HepG2 (cell line): ENCODE results near the gene PXMP4. TPM values are rescaled to one million over a fixed set of nuclear protein-coding genes. Genes with fewer than 3 reads are reported as not detected.

Source experiments
- ELF3 ChIP-seq: IDR thresholded peaks from 2 replicates; pipeline ENCODE4 v1.6.1; 2016; ENCODE audit warnings: missing genetic modification reagents, missing compliant biosample characterization
- FOXA3 ChIP-seq: IDR thresholded peaks from 2 replicates; pipeline ENCODE4 v1.6.1; 2016; ENCODE audit warnings: missing genetic modification reagents, missing compliant biosample characterization
- HHEX ChIP-seq: IDR thresholded peaks from 2 replicates; pipeline ENCODE4 v1.6.1; 2016; ENCODE audit warnings: control low read depth
- KDM5B ChIP-seq: sonication (generic); formaldehyde crosslinking; IDR thresholded peaks from 2 replicates; pipeline ENCODE4 v1.4.0; 2020; ENCODE audit warnings: missing genetic modification reagents, mild to moderate bottlenecking, borderline replicate concordance
- NCOR1 ChIP-seq: fragments of 200-600 bp; sonication (generic); IDR thresholded peaks from 2 replicates; pipeline ENCODE4 v1.7.0; 2017; ENCODE audit warnings: antibody characterized with exemption, low read length, borderline replicate concordance
- RFX3 ChIP-seq: IDR thresholded peaks from 2 replicates; pipeline ENCODE4 v1.6.1; 2016; ENCODE audit warnings: missing biosample characterization, missing genetic modification reagents
- ZNF225 ChIP-seq: sonication (generic); formaldehyde crosslinking; IDR thresholded peaks from 2 replicates; pipeline ENCODE4 v1.4.0; 2020; ENCODE audit warnings: mild to moderate bottlenecking, missing genetic modification reagents
- ZNF331 ChIP-seq: sonication (generic); formaldehyde crosslinking; IDR thresholded peaks from 2 replicates; pipeline ENCODE4 v1.4.0; 2020; ENCODE audit warnings: missing genetic modification reagents
- polyA plus RNA-seq, 8 experiments: library from polyadenylated mRNA; depleted of rRNA in 3 of 8; stranded (reverse) in 7 of 8; unstranded in 1 of 8; fragments of >200 nt; fragmentation: Illumina TruSeq in 4 of 8; extraction: Trizol in 4 of 8; gene quantifications; 2 replicates each; pipeline versions ENCODE4 v1.2.1 to v1.2.3, GENCODE V29; 2011 to 2016; ENCODE audit warnings: low read depth in 4 of 8, missing spikeins in 1 of 8, mixed read lengths in 1 of 8; ENCODE audit not compliant: insufficient read depth in 1 of 8
- total RNA-seq, 5 experiments: library from RNA; depleted of rRNA; stranded (reverse); fragments of >200 nt; fragmentation: Illumina TruSeq; extraction: Trizol; gene quantifications; 2 replicates each; pipeline ENCODE4 v1.2.3, GENCODE V29; 2016; ENCODE audit warnings: low read depth in 1 of 5
- TF ChIP-seq, protein P1 (sequence below), 2 experiments: sonication (generic) in 1 of 2; formaldehyde crosslinking in 1 of 2; IDR thresholded peaks; 2 replicates each; pipeline versions ENCODE4 v1.4.0 to v1.6.1; 2016 to 2020; ENCODE audit warnings: borderline replicate concordance in 1 of 2, low read depth in 1 of 2, mild to moderate bottlenecking in 1 of 2, missing genetic modification reagents in 1 of 2
- TF ChIP-seq, protein P2 (sequence below): sonication (generic); formaldehyde crosslinking; IDR thresholded peaks from 2 replicates; pipeline ENCODE4 v1.4.0; 2020; ENCODE audit warnings: missing genetic modification reagents
- TF ChIP-seq, protein P3 (sequence below): sonication (generic); formaldehyde crosslinking; IDR thresholded peaks from 2 replicates; pipeline ENCODE4 v1.4.0; 2020; ENCODE audit warnings: mild to moderate bottlenecking, missing genetic modification reagents, borderline replicate concordance
- TF ChIP-seq, protein P4 (sequence below), 2 experiments: sonication (generic) in 1 of 2; formaldehyde crosslinking in 1 of 2; IDR thresholded peaks; 2 replicates each; pipeline versions ENCODE4 v1.4.0 to v1.6.1; 2018 to 2020; ENCODE audit warnings: missing genetic modification reagents in 2 of 2, borderline replicate concordance in 1 of 2, low read depth in 1 of 2, mild to moderate bottlenecking in 1 of 2, missing biosample characterization in 1 of 2
- TF ChIP-seq, protein P5 (sequence below): sonication (generic); formaldehyde crosslinking; IDR thresholded peaks from 2 replicates; pipeline ENCODE4 v1.5.1; 2020; ENCODE audit warnings: missing genetic modification reagents, mild to moderate bottlenecking, borderline replicate concordance

Gene PXMP4
- total and polyA plus RNA-seq, 2 of the 13 experiments (the other 11 are each of a cell fraction or from before 2014, with no cell fraction given), result not detected

DNA sequence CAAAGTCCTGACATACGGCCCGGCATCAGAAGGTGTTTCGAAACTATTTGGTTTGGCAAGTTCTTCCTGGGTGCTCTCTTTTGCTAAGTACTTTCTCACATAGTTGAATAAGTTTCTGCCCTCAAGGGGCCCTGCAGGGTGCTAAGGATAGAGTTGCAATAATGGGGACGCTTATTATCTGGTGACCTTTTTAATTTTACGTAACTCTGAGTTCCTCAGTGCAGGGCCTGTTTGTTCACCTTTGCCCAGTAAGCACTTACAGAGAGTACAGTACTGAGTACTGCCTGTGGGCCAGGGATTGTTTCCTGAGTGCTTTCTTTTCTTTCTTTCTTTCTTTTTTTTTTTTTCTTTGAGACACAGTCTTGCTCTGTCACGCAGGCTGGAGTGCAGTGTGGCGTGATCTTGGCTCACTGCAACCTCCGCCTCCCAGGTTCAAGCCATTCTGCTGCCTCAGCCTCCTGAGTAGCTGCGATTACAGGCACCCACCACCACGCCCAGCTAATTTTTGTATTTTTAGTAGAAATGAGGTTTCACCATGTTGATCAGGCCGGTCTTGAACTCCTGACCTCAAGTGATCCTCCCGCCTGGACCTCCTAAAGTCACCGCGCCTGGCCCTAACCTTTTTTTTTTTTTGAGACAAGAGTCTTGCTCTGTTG lies 4.5 kb upstream of the PXMP4 start (continued):
- TF ChIP-seq, protein P1, sequence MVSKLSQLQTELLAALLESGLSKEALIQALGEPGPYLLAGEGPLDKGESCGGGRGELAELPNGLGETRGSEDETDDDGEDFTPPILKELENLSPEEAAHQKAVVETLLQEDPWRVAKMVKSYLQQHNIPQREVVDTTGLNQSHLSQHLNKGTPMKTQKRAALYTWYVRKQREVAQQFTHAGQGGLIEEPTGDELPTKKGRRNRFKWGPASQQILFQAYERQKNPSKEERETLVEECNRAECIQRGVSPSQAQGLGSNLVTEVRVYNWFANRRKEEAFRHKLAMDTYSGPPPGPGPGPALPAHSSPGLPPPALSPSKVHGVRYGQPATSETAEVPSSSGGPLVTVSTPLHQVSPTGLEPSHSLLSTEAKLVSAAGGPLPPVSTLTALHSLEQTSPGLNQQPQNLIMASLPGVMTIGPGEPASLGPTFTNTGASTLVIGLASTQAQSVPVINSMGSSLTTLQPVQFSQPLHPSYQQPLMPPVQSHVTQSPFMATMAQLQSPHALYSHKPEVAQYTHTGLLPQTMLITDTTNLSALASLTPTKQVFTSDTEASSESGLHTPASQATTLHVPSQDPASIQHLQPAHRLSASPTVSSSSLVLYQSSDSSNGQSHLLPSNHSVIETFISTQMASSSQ (IDR thresholded peaks at IDR 0.05; ENCODE audit: low read depth), result peak; percentile 64; the same call in 1 of the 2 replicates
- TF ChIP-seq, protein P1 (CRISPR knock-in tag; IDR thresholded peaks at IDR 0.05; ENCODE audit: borderline replicate concordance), result no peak
- TF ChIP-seq ELF3 (CRISPR knock-in tag) (peak; percentile 46; the same call in 1 of the 2 replicates), ZNF331 (CRISPR knock-in tag) (peak; percentile 65; the same call in 1 of the 2 replicates), NCOR1 (peak; percentile 75; the same call in 1 of the 2 replicates), RFX3 (CRISPR knock-in tag) (no peak), HHEX (CRISPR knock-in tag) (0 out of 2 replicates have a peak, but pooled peaks have one; percentile 24), ZNF225 (CRISPR knock-in tag) (no peak), FOXA3 (CRISPR knock-in tag) (peak; percentile 68), KDM5B (CRISPR knock-in tag) (no peak)
- TF ChIP-seq, protein P2, sequence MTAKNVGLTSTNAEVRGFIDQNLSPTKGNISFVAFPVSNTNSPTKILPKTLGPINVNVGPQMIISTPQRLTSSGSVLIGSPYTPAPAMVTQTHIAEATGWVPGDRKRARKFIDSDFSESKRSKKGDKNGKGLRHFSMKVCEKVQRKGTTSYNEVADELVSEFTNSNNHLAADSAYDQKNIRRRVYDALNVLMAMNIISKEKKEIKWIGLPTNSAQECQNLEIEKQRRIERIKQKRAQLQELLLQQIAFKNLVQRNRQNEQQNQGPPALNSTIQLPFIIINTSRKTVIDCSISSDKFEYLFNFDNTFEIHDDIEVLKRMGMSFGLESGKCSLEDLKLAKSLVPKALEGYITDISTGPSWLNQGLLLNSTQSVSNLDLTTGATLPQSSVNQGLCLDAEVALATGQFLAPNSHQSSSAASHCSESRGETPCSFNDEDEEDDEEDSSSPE, result peak; percentile 19; the same call in 1 of the 2 replicates
- TF ChIP-seq, protein P3, sequence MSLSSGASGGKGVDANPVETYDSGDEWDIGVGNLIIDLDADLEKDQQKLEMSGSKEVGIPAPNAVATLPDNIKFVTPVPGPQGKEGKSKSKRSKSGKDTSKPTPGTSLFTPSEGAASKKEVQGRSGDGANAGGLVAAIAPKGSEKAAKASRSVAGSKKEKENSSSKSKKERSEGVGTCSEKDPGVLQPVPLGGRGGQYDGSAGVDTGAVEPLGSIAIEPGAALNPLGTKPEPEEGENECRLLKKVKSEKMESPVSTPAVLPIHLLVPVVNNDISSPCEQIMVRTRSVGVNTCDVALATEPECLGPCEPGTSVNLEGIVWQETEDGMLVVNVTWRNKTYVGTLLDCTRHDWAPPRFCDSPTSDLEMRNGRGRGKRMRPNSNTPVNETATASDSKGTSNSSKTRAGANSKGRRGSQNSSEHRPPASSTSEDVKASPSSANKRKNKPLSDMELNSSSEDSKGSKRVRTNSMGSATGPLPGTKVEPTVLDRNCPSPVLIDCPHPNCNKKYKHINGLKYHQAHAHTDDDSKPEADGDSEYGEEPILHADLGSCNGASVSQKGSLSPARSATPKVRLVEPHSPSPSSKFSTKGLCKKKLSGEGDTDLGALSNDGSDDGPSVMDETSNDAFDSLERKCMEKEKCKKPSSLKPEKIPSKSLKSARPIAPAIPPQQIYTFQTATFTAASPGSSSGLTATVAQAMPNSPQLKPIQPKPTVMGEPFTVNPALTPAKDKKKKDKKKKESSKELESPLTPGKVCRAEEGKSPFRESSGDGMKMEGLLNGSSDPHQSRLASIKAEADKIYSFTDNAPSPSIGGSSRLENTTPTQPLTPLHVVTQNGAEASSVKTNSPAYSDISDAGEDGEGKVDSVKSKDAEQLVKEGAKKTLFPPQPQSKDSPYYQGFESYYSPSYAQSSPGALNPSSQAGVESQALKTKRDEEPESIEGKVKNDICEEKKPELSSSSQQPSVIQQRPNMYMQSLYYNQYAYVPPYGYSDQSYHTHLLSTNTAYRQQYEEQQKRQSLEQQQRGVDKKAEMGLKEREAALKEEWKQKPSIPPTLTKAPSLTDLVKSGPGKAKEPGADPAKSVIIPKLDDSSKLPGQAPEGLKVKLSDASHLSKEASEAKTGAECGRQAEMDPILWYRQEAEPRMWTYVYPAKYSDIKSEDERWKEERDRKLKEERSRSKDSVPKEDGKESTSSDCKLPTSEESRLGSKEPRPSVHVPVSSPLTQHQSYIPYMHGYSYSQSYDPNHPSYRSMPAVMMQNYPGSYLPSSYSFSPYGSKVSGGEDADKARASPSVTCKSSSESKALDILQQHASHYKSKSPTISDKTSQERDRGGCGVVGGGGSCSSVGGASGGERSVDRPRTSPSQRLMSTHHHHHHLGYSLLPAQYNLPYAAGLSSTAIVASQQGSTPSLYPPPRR (CRISPR knock-in tag), result peak; percentile 51; the same call in 1 of the 2 replicates
- TF ChIP-seq, protein P4, sequence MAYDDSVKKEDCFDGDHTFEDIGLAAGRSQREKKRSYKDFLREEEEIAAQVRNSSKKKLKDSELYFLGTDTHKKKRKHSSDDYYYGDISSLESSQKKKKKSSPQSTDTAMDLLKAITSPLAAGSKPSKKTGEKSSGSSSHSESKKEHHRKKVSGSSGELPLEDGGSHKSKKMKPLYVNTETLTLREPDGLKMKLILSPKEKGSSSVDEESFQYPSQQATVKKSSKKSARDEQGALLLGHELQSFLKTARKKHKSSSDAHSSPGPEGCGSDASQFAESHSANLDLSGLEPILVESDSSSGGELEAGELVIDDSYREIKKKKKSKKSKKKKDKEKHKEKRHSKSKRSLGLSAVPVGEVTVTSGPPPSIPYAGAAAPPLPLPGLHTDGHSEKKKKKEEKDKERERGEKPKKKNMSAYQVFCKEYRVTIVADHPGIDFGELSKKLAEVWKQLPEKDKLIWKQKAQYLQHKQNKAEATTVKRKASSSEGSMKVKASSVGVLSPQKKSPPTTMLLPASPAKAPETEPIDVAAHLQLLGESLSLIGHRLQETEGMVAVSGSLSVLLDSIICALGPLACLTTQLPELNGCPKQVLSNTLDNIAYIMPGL (CRISPR knock-in tag; IDR thresholded peaks at IDR 0.05; ENCODE audit: borderline replicate concordance in 1 of 2, low read depth in 1 of 2), result peak in 1 of 2 experiments; percentile 50; a peak in 2 of 4 replicates
- TF ChIP-seq, protein P5, sequence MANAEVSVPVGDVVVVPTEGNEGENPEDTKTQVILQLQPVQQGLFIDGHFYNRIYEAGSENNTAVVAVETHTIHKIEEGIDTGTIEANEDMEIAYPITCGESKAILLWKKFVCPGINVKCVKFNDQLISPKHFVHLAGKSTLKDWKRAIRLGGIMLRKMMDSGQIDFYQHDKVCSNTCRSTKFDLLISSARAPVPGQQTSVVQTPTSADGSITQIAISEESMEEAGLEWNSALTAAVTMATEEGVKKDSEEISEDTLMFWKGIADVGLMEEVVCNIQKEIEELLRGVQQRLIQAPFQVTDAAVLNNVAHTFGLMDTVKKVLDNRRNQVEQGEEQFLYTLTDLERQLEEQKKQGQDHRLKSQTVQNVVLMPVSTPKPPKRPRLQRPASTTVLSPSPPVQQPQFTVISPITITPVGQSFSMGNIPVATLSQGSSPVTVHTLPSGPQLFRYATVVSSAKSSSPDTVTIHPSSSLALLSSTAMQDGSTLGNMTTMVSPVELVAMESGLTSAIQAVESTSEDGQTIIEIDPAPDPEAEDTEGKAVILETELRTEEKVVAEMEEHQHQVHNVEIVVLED (CRISPR knock-in tag), result no peak; the same call in 1 of the 2 replicates
